GM18517 (cell line): ENCODE results near the gene SMPDL3B.

Source experiments
- ATAC-seq: cut with Tn5 transposase; IDR thresholded peaks from one replicate; pipeline ENCODE4 v1.9.1; 2021; ENCODE audit warnings: mild to moderate bottlenecking, moderate library complexity; ENCODE audit not compliant: unreplicated experiment

The SMPDL3B gene

DNA sequence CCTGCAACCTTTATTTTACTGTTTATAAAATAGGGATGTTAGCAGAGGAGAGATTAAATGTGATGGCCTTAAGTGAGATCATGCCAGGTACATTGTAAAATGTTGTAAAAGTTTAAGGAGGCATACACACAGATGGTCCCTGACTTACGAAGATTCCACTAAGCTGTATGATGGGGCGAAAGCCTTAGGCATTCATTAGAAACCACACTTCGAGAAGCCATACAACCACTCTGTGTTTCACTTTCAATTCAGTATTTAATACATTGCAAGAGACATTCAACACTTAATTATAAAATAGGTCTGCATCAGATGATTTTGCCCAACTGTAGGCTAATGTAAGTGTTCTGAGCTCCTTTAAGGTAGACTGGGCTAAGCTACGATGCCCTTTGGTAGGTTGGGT, 3.7 kb downstream of the SMPDL3B start:
- no peak for ATAC-seq

DNA sequence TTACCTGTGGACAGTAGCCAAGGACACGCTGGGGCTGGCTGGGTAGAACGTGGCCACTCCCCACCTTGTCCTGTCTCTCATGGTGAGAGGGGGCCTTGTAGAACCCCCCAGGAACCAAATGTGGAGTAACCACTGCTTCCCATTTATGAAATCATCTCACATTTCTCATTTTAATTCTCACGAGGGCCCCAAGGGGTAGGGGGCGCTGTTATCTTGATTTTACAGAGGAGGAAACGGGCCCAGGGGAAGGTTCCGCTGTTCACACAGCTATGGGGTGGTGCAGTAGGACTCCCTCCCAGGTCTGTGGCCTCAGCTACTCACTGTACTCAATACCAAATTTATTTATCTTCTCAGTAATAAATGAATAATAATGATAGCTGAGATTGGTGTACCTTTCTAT, 5.5 kb downstream of the SMPDL3B start:
- no peak for ATAC-seq

DNA sequence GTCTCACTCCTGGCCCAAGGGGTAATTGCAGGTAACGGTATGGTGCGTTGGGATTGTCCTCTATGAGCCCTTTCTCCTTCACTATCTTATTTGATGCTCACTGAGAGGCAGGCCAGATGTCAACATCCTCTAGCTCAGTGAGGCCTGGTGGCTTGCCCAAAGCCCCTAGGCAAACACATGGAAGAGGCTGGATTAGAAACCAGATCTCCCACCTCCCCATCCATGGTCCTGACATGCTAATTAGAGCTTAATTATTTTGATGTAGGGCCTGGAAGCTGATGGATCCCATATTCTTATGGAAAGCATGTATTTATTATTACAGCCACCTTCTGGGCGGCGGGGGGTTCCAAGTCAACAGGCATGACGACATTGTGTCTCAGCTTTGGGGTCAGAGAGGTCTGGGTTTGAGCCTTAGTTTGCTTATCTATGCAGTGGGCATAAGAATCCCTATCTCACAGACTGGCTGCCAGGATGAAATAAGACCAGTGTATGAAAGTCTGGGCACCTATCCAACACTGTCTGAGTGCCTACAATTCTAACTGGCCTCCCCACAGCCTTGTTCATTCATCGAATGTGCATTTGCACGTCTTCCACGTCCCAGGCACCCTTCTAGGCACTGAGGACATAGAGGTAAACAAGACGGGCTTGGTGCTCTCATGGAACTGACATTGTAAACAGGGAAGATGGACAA, 6.2 kb downstream of the SMPDL3B start:
- ATAC-seq = no peak

DNA sequence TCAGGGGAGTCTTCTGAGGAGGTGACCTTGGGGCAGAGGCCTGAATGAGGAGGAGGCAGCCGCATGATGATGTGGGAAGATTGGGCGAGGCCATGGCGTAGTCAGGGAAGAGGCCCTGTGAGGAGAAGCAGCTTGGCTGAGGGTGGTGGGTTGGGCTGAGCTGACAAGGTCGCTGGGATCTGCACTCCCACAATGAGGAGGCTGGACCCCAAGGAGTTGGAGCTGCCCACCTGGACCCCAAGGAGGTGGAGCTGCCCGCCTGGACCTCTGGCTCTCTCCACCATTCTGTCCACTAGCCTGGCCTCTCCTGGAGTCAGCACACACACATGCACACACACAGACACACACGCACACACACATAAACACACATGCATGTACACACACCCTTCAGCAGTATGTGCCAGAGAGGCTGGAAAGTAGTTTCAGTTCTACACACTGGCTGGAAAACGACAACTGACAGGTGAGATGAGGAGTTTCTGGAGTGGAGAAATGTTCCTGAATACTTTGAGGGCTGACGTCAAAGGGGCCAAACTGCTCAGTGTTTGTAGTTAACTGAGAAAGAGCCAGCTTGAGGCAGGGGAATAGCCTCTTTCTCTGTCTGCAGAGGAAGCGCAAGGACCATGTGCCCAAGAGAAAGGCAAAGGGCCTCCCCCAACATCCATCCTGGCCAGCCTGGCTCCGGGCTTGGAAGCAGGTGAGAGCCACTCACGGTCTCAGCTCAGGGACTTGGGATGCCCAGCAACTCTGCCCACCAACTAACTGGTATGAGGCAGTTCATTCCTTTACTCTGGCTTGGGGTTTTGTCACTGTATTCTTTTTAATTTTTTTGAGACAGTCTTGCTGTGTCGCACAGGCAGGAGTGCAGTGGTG, 7.1 kb downstream of the SMPDL3B start:
- ATAC-seq = no peak

DNA sequence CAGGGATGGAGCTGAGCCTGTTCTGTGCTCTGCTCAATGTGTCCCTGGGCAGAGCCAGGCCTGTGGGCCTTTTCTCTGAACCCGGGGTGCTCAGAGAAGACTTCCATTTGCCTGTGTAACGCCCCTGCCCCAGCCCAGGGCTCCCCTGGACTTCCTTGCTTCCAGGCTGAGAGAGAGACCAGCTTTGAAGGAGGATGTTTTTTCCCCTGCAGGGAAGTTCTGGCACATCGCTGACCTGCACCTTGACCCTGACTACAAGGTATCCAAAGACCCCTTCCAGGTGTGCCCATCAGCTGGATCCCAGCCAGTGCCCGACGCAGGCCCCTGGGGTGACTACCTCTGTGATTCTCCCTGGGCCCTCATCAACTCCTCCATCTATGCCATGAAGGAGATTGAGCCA, 10.2 kb downstream of the SMPDL3B start:
- no peak for ATAC-seq

DNA sequence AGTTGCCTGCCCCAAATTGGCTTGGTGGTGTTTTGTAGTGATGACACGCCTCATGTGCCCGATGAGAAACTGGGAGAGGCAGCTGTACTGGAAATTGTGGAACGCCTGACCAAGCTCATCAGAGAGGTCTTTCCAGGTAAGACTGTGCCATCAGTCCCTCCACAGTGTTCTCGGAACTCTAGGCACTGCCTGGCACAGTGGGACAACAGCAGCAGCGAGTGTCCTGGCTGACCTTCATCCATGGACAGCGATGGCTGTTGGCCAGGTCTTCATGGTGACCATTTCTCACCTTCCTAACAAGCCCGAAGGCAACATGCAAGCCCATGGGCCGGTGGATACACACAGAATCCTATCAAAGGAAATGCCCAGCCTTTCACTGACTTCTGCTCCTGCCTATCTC, 14.2 kb downstream of the SMPDL3B start:
- ATAC-seq = no peak

DNA sequence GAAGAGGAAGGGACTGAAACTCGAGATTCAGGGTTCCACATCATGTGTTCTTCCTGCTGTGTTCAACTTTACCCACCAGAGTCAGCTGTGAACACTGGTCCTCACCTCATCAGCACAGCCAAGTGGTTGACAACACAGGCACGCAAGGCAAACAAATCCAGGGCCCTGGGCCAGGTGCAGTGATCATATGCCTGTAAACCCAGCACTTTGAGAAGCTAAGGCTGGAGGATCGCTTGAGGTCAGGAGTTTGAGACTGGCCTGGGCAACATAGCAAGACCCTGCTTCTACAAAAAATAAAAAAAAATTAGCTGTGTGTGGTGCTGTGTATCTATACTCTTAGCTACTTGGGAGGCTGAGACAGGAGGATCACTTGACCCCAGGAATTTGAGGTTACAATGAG, 16.6 kb downstream of the SMPDL3B start:
- no peak for ATAC-seq

DNA sequence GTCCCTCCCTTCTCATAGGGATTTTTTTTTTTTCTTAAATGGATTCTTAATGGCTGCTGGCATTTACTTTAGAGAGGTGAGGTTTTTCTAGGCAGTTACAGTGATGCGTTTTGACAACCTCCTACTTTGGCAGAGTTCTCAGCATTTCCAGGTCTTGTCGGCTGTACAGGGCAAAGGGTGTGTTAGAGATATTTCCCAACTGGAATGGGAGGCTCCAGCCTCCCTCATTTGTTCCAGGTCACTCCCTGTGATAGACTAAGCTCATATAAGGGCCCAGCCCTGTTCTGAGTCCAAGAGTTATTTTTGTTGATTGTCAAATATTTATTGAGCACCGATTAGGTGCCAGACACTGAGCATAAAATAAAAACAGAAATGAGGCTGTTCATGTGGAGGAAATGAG, 17.3 kb downstream of the SMPDL3B start:
- ATAC-seq = no peak

DNA sequence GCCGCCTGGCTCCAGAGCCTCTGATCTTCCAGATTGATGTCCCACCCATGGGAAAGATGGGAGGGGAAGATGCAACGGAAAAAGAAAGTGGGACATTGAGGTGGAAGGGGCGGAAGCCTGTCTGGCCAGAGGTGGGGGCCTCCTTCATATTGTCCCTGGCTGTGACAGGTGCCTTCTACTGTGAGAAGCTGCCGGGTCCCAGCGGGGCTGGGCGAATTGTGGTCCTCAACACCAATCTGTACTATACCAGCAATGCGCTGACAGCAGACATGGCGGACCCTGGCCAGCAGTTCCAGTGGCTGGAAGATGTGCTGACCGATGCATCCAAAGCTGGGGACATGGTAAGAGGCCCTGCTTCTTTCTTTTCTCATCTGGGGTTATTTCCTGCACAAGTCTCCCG, 19.4 kb downstream of the SMPDL3B start:
- no peak for ATAC-seq

DNA sequence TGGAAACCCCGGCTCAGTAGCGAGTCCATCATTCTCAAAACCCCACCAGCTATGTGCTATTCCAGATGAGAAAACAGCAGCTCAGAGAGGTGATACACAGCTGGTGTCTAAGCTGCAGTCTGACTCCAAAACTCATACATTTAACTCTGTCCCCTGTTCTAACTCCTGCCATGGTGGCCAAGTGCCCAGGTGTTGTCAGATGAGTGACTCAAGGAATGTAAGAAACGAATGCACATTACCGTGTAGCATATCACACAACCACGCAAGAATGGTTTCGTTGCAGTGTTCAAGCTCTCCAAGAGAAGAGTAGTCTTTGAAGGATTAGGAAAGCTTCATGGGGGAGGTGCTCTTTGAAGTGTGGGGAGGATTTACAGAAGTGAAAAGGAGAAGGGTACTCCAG, 20.3 kb downstream of the SMPDL3B start:
- no peak for ATAC-seq

DNA sequence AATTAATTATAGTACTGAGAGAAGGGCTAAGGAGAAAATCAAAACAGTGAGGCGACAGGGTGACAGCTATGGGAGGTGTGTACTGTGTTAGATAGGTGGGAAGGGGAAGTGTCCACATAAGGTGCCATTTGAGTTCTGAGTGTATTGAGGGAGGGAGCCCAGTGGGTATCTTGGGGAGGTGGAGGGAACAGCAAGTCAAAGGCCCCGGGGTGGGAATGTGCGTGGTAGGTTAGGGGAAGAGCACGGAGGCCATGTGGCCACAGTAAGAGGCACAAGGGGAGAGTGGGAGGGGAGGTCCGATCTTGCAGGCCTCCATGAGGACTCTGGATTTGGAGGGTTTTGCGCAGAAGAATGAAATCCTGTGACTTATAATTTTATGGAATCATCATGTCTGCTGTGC, 22.0 kb downstream of the SMPDL3B start:
- no peak for ATAC-seq

DNA sequence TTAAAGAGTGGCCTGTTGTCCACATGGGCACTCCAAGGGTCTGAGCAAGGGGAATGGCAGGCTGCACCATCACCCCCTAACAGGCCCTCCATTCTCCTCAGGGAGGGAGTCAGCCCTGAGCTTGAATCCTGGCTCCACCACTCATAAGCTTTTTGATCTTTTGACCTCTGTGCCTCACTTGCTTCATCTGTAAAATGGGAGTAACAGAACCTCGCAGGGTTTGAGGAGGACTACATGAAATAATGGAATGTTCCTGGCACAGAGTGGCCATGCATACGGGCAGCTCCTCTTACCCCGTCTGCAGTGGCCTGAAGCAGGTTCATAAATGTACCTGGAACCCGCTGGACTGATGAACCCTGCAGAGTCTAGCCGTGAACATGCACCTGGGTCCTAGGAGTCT, 22.9 kb downstream of the SMPDL3B start:
- no peak for ATAC-seq

DNA sequence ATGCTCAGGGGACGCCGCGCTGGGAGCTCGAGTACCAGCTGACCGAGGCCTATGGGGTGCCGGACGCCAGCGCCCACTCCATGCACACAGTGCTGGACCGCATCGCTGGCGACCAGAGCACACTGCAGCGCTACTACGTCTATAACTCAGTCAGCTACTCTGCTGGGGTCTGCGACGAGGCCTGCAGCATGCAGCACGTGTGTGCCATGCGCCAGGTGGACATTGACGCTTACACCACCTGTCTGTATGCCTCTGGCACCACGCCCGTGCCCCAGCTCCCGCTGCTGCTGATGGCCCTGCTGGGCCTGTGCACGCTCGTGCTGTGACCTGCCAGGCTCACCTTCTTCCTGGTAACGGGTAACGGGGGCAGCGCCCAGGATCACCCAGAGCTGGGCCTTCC, 23.7 kb downstream of the SMPDL3B start:
- no peak for ATAC-seq

DNA sequence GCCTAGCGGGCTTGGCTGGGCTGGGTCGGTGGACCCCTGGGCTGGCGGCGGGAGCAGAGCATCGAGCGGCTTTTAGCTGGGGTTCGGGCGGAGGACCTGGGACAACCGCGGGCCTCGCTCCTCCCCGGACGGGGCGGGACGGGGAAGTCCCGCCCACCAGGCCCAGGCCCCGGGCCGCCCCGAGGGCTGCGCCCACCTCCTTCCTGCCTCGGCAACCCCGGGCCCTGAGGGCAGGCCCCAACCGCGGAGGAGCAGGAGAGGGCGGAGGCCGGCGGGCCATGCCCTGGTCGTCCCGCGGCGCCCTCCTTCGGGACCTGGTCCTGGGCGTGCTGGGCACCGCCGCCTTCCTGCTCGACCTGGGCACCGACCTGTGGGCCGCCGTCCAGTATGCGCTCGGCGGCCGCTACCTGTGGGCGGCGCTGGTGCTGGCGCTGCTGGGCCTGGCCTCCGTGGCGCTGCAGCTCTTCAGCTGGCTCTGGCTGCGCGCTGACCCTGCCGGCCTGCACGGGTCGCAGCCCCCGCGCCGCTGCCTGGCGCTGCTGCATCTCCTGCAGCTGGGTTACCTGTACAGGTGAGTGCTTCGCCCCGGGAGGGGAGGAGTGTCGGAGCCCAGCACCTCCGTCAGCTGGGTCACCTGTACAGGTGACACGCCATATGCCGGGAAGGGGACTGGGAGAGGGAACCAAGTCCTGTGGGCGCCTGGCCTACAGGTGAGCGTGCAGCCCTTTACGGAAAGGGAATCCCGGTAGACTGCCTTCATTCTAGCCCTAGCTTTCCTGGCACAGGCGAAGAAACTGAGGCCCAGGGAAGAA, 25.2 kb downstream of the SMPDL3B start, which contains the start of gene XKR8:
Gene XKR8 (plus strand): TSS at position 182 of the 812 bp plus-strand sequence. CDS start 97 bp downstream, at position 279.
- no peak for ATAC-seq

DNA sequence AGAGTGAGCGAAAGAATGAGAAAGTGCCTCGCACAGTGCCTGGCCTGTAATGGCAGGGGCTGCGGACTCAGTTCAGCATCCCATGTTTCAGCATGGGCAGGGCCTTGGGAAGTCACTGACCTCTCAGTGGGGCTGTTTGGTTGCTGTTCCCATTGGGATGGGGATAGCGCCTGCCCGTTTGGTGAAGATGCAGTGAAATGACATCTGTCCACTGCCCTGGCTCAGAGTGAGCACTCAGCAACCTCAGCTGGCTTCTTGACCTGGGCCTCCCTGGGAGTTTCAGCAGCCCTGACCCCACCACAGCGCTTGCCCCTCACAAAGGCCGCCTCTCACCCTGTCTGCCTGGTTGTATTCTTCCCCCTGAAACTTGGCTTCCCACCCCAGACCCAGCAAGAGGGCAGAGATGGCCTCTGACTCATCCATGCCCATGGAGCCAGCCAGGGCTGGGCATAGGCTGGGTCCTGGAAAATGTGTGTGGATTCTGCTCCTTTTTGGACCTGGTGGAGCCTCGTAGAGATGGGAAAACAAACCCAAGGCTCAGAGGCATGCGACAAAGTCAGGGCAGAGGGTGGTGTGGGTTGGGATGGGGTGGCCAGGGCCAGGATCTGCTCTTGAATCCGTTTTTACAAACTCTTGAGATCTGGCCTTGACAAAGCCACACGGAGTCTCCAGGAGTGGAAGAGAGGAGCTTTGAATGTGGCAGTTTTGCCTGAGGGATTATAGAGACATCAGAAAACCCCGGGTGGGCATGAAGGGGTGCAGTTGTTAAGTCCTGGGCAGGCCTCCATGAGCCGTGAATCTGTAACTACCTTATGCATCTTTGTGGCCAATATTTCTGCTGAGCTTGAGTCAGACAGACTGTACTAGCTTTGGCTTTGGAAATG, 26.2 kb downstream of the SMPDL3B start:
- no peak for ATAC-seq

DNA sequence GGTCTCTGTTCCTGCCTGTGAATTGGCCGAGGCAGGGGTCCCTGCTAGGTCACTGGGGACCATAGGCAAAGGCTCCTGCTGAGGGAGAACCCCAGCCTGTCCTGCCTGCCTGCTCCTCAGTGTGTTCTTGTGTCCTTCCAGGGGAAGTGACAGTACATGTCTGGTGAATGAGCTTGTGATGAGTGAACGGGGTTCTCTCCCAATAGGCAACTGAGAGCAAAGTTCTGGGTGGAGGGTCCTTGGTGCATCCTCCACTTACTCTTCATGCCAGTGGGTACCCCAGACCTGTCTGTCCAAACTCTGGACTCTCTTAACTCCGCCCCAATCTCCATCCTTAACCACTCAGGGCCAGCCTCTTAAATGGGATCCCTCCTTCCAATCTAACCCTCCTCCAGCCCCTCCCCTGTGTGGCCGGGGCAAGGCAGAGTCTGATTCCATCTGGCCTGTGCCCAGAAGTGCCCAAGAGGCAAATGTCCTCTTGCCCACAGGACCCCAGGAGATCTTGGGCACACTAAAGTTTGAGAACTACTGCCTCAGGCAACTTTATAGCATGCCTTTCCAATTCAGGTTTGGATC, 26.9 kb downstream of the SMPDL3B start:
- ATAC-seq = no peak

DNA sequence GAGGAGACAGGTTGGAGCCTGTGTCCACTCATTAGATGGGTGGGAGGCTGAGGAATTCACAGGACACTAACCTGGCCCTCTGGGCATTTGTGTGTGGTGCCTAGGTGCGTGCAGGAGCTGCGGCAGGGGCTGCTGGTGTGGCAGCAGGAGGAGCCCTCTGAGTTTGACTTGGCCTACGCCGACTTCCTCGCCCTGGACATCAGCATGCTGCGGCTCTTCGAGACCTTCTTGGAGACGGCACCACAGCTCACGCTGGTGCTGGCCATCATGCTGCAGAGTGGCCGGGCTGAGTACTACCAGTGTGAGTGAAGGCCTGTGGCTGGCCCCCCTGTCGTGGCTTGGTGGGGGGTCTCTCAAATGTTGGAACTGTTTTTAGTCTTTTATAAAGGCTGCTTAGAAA, 28.6 kb downstream of the SMPDL3B start:
- ATAC-seq = no peak

DNA sequence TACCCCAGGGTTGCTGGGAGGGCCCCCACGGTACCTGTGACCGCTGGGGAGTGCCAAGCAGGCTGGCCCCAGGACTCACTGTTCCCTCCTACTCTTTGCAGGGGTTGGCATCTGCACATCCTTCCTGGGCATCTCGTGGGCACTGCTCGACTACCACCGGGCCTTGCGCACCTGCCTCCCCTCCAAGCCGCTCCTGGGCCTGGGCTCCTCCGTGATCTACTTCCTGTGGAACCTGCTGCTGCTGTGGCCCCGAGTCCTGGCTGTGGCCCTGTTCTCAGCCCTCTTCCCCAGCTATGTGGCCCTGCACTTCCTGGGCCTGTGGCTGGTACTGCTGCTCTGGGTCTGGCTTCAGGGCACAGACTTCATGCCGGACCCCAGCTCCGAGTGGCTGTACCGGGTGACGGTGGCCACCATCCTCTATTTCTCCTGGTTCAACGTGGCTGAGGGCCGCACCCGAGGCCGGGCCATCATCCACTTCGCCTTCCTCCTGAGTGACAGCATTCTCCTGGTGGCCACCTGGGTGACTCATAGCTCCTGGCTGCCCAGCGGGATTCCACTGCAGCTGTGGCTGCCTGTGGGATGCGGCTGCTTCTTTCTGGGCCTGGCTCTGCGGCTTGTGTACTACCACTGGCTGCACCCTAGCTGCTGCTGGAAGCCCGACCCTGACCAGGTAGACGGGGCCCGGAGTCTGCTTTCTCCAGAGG, 31.8 kb downstream of the SMPDL3B start:
- ATAC-seq = no peak

DNA sequence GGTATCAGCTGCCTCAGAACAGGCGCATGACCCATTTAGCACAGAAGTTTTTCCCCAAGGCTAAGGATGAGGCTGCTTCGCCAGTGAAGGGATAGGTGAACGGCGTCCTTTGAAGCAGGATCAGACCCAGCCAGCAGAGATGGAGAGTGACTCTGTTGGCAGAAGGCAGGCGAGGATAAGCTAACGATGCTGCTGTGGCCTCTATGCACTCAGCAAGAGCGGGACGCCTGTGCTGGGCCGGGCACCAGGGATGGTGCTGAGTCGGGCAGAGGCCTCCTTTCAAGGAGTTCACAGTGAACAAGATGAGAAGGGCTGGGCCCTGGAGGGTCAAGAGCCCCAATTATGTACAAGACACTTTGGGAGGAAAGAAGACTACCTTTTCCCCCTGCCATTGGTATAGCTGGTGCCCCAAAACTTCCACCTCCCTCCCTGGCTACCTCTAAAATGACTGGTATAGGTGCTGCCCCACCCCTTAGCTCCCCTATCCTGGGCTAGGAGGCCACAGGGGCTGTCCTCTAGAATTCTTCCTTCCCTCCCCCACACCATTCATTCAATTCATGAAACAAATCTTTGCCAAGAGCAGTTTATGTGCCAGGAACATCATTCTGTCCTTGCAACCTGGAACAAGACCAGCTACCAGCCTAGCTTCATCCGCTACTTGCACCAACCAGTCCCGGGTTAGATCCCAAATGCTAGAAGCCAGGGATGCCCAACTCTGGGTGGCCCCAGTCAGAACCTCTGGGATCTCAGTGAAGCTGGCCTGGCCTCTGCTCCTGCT, 32.5 kb downstream of the SMPDL3B start:
- no peak for ATAC-seq
